SK-N-SH treated with all-trans-retinoic acid at 6 μM for 48 hours (cell line): ENCODE data around the gene SLAMF8.

ENCODE experiments used
- ARNTL ChIP-seq: fragments of 450-650 bp; formaldehyde crosslinking; IDR thresholded peaks from 2 replicates; pipeline ENCODE4 v1.5.0; 2020; ENCODE audit warnings: low read depth, mild to moderate bottlenecking, moderate library complexity, borderline replicate concordance
- GLIS3 ChIP-seq: fragments of 250-450 bp; sonication (Bioruptor Pico); IDR thresholded peaks from 2 replicates; pipeline ENCODE4 v1.5.0; 2020; ENCODE audit warnings: mild to moderate bottlenecking, moderate library complexity
- ISL1 ChIP-seq: fragments of 250-450 bp; sonication (Bioruptor Pico); IDR thresholded peaks from 2 replicates; pipeline ENCODE4 v2.1.2; 2022; ENCODE audit warnings: mild to moderate bottlenecking, moderate library complexity
- PATZ1 ChIP-seq: fragments of 250-450 bp; sonication (Bioruptor Pico); IDR thresholded peaks from 2 replicates; pipeline ENCODE4 v1.8.0; 2020; ENCODE audit warnings: mild to moderate bottlenecking, moderate library complexity, borderline replicate concordance
- RARB ChIP-seq: fragments of 250-450 bp; sonication (Bioruptor Pico); IDR thresholded peaks from 2 replicates; pipeline ENCODE4 v1.8.0; 2021; ENCODE audit warnings: mild to moderate bottlenecking, moderate library complexity
- ZFP30 ChIP-seq: fragments of 450-650 bp; formaldehyde crosslinking; IDR thresholded peaks from 2 replicates; pipeline ENCODE4 v1.5.0; 2022; ENCODE audit warnings: mild to moderate bottlenecking, moderate library complexity
- TF ChIP-seq, protein P1 (sequence below): fragments of 250-450 bp; sonication (Bioruptor Pico); IDR thresholded peaks from 2 replicates; pipeline ENCODE4 v1.5.1; 2021; ENCODE audit warnings: mild to moderate bottlenecking, moderate library complexity

DNA sequence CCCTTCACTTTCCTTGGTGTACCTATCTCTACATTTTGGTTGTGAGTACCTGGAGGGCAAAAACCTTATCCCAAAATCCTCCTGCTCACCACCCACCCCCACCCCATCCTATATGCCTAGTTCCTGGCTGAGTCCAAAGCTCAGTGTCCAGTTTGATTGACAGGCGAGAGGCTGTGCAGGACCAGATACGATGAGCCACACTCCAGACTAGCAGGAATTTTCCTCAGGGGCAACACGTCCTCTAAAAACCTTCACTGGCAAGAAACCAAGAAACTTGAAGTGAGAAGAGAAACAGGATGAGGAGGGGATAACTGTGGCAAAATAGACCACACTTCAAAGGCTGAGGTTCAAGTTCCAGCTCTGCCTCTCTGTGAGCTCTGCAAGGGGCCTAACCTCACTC, 1.1 kb upstream of the SLAMF8 start:
- TF ChIP-seq ARNTL: no peak
- TF ChIP-seq PATZ1 (CRISPR knock-in tag): no peak
- TF ChIP-seq GLIS3: no peak
- TF ChIP-seq RARB (CRISPR knock-in tag): no peak
- TF ChIP-seq, protein P1, sequence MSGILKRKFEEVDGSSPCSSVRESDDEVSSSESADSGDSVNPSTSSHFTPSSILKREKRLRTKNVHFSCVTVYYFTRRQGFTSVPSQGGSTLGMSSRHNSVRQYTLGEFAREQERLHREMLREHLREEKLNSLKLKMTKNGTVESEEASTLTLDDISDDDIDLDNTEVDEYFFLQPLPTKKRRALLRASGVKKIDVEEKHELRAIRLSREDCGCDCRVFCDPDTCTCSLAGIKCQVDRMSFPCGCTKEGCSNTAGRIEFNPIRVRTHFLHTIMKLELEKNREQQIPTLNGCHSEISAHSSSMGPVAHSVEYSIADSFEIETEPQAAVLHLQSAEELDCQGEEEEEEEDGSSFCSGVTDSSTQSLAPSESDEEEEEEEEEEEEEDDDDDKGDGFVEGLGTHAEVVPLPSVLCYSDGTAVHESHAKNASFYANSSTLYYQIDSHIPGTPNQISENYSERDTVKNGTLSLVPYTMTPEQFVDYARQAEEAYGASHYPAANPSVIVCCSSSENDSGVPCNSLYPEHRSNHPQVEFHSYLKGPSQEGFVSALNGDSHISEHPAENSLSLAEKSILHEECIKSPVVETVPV (CRISPR knock-in tag): no peak
- no peak for TF ChIP-seq ISL1 (CRISPR knock-in tag)
- TF ChIP-seq ZFP30: no peak
